ENCODE results near the gene ATP6AP1.

Gene ATP6AP1

GRCh38 chrX:154472685-154473632 is 44.5 kb downstream of the ATP6AP1 start:
- DNase-seq = no peak

- DNase-seq = no peak
Observed at GRCh38 chrX:154473683-154474082, 45.2 kb downstream of the ATP6AP1 start.

- no peak for DNase-seq
Observed at GRCh38 chrX:154476821-154477220, 48.3 kb downstream of the ATP6AP1 start.

- no peak for DNase-seq
Observed at GRCh38 chrX:154477891-154478477, 49.5 kb downstream of the ATP6AP1 start.

- peak; percentile 84 to 87 for DNase-seq
Observed at GRCh38 chrX:154478728-154479622, 50.5 kb downstream of the ATP6AP1 start, which contains the start of gene LAGE3. TSS of gene LAGE3 (minus strand) at chrX:154479281. CDS start at chrX:154478915, 366 bp downstream.

- DNase-seq = no peak
Observed at GRCh38 chrX:154481195-154481594, 52.7 kb downstream of the ATP6AP1 start.

- no peak for DNase-seq
Observed at GRCh38 chrX:154481911-154482601, 53.6 kb downstream of the ATP6AP1 start.

- DNase-seq = no peak
Observed at GRCh38 chrX:154482786-154483185, 54.3 kb downstream of the ATP6AP1 start.

GRCh38 chrX:154483325-154483724 is 54.8 kb downstream of the ATP6AP1 start:
- DNase-seq = no peak

- no peak for DNase-seq
Observed at GRCh38 chrX:154484255-154485149, 56.0 kb downstream of the ATP6AP1 start.

- no peak for DNase-seq
Observed at GRCh38 chrX:154485150-154486051, 56.9 kb downstream of the ATP6AP1 start.

GRCh38 chrX:154486052-154486395 is 57.5 kb downstream of the ATP6AP1 start:
- no peak for DNase-seq
